Measurements from ENCODE around the gene AHRR.
"Not testable (repeated sequence)": the region's sequence is repeated elsewhere in the genome, so short reads cannot be mapped to it uniquely, and the experiment has no call there.

Gene AHRR

GRCh38 chr5:298737-299125, 22.8 kb upstream of the AHRR start:
- no peak overlapping the region for H3K4me3 ChIP-seq (ENCODE audit: low read depth, low read length)
- no peak for DNase-seq (ENCODE audit: low read depth)
- TF ChIP-seq CTCF (IDR thresholded peaks at IDR 0.05; ENCODE audit: control insufficient read depth, extremely low read depth, insufficient read depth), result no peak

- not testable (repeated sequence) for DNase-seq (ENCODE audit: low read depth); H3K4me3 ChIP-seq (ENCODE audit: low read depth, low read length)
Measured at GRCh38 chr5:299921-300320, 21.6 kb upstream of the AHRR start.

GRCh38 chr5:300691-301435, 20.7 kb upstream of the AHRR start:
- DNase-seq (ENCODE audit: low read depth); H3K4me3 ChIP-seq (ENCODE audit: low read depth, low read length): not testable (repeated sequence)

- not testable (repeated sequence) for DNase-seq (ENCODE audit: low read depth); H3K4me3 ChIP-seq (ENCODE audit: low read depth, low read length)
Measured at GRCh38 chr5:302416-302815, 19.1 kb upstream of the AHRR start.

DNA sequence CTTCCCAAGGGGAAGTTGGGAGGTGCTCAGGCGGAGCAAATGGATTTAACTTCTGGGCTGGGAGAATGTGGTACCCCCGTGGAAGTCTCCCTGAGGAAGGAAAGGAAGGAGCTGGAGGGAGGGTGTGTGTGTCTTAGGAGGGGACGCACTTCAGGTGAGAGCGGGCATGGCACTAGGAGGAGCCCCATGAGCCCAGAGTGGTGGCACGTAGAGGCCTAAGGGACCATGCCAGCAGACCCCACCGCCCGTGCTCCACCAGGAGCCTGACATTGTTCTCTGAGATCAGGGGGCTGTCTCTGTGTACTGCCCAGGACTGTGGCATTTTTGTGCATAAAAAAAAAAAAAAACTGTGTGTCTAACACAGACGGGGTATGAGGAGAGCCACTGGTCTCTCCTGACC, 18.5 kb upstream of the AHRR start:
- TF ChIP-seq CTCF (IDR thresholded peaks at IDR 0.05; ENCODE audit: control insufficient read depth, extremely low read depth, insufficient read depth), result no peak
- no peak for DNase-seq (ENCODE audit: low read depth)
- no peak overlapping the region for H3K4me3 ChIP-seq (ENCODE audit: low read depth, low read length)

GRCh38 chr5:303741-304140, 17.8 kb upstream of the AHRR start:
- not testable (repeated sequence) for DNase-seq (ENCODE audit: low read depth); H3K4me3 ChIP-seq (ENCODE audit: low read depth, low read length)

DNA sequence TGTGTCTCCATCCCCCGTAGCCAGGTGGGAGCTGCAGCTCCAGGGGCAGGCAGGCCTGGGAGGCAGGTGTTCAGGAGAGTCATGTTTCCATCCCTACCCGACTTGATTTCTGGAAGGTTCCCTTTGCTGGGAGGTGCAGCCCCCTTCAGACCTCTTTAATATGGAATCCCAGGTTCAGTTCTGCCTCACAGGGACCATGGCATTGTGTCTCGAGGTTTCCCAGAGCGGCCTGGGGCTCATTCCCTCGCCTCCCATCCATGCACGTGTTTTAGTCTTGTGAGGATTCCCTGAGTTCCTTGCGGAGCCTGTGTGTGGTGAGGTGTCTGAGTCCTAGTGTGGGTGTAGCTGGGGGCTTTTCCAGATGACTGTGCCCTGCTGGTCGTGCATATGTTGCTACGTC, 16.5 kb upstream of the AHRR start:
- no peak for TF ChIP-seq CTCF (IDR thresholded peaks at IDR 0.05; ENCODE audit: control insufficient read depth, extremely low read depth, insufficient read depth)
- H3K4me3 ChIP-seq (ENCODE audit: low read depth, low read length), result no peak overlapping the region
- DNase-seq (ENCODE audit: low read depth), result no peak

GRCh38 chr5:305459-305858, 16.1 kb upstream of the AHRR start:
- no peak overlapping the region for H3K4me3 ChIP-seq (ENCODE audit: low read depth, low read length)
- no peak for DNase-seq (ENCODE audit: low read depth)
- no peak for TF ChIP-seq CTCF (IDR thresholded peaks at IDR 0.05; ENCODE audit: control insufficient read depth, extremely low read depth, insufficient read depth)

GRCh38 chr5:306011-306805, 15.3 kb upstream of the AHRR start:
- H3K4me3 ChIP-seq (ENCODE audit: low read depth, low read length), result no peak overlapping the region
- no peak for DNase-seq (ENCODE audit: low read depth)
- no peak for TF ChIP-seq CTCF (IDR thresholded peaks at IDR 0.05; ENCODE audit: control insufficient read depth, extremely low read depth, insufficient read depth)

Measured in LNCaP clone FGC (cell line).